ENCODE data around the gene SEC14L3.

The SEC14L3 gene

GRCh38 chr22:30426388-30427353 lies 45.1 kb downstream of the SEC14L3 start:
- peak; percentile 79 for DNase-seq (ENCODE audit: low spot score)
- TF ChIP-seq CTCF (IDR thresholded peaks at IDR 0.05; ENCODE audit: borderline replicate concordance, control extremely low read depth, extremely low read depth, insufficient read depth, missing control alignments), result peak; percentile 36
- in situ Hi-C loops (cut with MboI; ENCODE audit: low sequenced_read_pairs, unreplicated experiment), result no loop called here

GRCh38 chr22:30425616-30426387 lies 46.0 kb downstream of the SEC14L3 start, which contains the start of gene MTFP1:
Gene MTFP1, plus strand, starts transcription at chr22:30425768. Its CDS starts 112 bp downstream, at chr22:30425880.
- in situ Hi-C loops (cut with MboI; ENCODE audit: low sequenced_read_pairs, unreplicated experiment), result no loop called here
- DNase-seq (ENCODE audit: low spot score), result peak; percentile 72
- TF ChIP-seq CTCF (IDR thresholded peaks at IDR 0.05; ENCODE audit: borderline replicate concordance, control extremely low read depth, extremely low read depth, insufficient read depth, missing control alignments), result no peak

DNA sequence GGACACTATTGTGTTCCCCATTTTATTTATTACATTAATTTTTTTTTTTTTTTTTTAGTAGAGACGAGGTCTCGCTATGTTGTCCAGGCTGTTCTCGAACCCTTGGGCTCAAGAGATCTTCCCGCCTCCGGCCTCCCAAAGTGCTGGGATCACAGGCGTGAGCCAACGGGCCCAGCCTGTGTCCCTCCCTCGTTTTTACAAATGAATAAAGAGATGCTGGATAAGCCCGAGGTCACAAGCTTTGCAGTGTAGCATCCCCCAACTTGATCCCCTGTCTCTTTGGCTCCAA lies 46.5 kb downstream of the SEC14L3 start:
- no peak for TF ChIP-seq CTCF (IDR thresholded peaks at IDR 0.05; ENCODE audit: borderline replicate concordance, control extremely low read depth, extremely low read depth, insufficient read depth, missing control alignments)
- DNase-seq (ENCODE audit: low spot score), result no peak
- in situ Hi-C loops (cut with MboI; ENCODE audit: low sequenced_read_pairs, unreplicated experiment), result no loop called here

- no peak for DNase-seq (ENCODE audit: low spot score)
- in situ Hi-C loops (cut with MboI; ENCODE audit: low sequenced_read_pairs, unreplicated experiment), result no loop called here
- TF ChIP-seq CTCF (IDR thresholded peaks at IDR 0.05; ENCODE audit: borderline replicate concordance, control extremely low read depth, extremely low read depth, insufficient read depth, missing control alignments), result no peak
Measured at GRCh38 chr22:30424534-30425326, 47.1 kb downstream of the SEC14L3 start.

GRCh38 chr22:30423959-30424533 lies 47.8 kb downstream of the SEC14L3 start:
- in situ Hi-C loops (cut with MboI; ENCODE audit: low sequenced_read_pairs, unreplicated experiment), result no loop called here
- peak; percentile 98 for DNase-seq (ENCODE audit: low spot score)

More at GRCh38 chr22:30423959-30424533, 47.8 kb downstream of the SEC14L3 start:
- TF ChIP-seq CTCF (IDR thresholded peaks at IDR 0.05; ENCODE audit: borderline replicate concordance, control extremely low read depth, extremely low read depth, insufficient read depth, missing control alignments), result no peak
